Measurements from ENCODE around the gene TBC1D1. TPM values are rescaled to one million over a fixed set of nuclear protein-coding genes. Genes with fewer than 3 reads are reported as not detected.

Gene TBC1D1
- total RNA-seq, 1 experiment from 2014 or later: 42.6 TPM

GRCh38 chr4:37948542-37948941 lies 57.7 kb downstream of the TBC1D1 start:
- intact Hi-C loops (cut with micrococcal nuclease; ENCODE audit: unreplicated experiment): no loop called here
- Histone ChIP-seq H3K9me3 (ENCODE audit: low read depth, low read length, poor library complexity, severe bottlenecking) (no peaks in the 10 kb centered on the region), H3K36me3 (ENCODE audit: insufficient read depth, low read length, poor library complexity, severe bottlenecking) (no peaks in the 10 kb centered on the region), H3K4me3 (ENCODE audit: low read depth, low read length, poor library complexity, severe bottlenecking) (no peak overlapping the region), H3K27ac (ENCODE audit: low read depth, low read length, poor library complexity, severe bottlenecking) (no peak overlapping the region), H3K4me1 (ENCODE audit: insufficient read depth, low read length, poor library complexity, severe bottlenecking) (no peaks in the 10 kb centered on the region), H3K27me3 (replicated peaks; ENCODE audit: insufficient read depth, low read depth, low read length, poor library complexity) (no peaks in the 10 kb centered on the region)
- POLR2A ChIA-PET (ENCODE audit: low non-redundant PET): no interaction called here
- TF ChIP-seq CTCF (conservative IDR thresholded peaks at IDR 0.05; ENCODE audit: low read depth, low read length) (no peak), EZH2 (IDR thresholded peaks at IDR 0.05; ENCODE audit: borderline replicate concordance, low read depth, low read length, poor library complexity, severe bottlenecking) (no peak)
- CTCF ChIA-PET: no interaction called here
- no peak for DNase-seq (ENCODE audit: low spot score)
- BruUV-seq (replicated peaks): no TSS peak

GRCh38 chr4:37949636-37950426 lies 58.9 kb downstream of the TBC1D1 start:
- intact Hi-C loops (cut with micrococcal nuclease; ENCODE audit: unreplicated experiment): no loop called here
- H3K9me3 ChIP-seq (ENCODE audit: low read depth, low read length, poor library complexity, severe bottlenecking): no peaks in the 10 kb centered on the region
- no TSS peak for BruUV-seq (replicated peaks)
- no peak for TF ChIP-seq CTCF (conservative IDR thresholded peaks at IDR 0.05; ENCODE audit: low read depth, low read length)
- TF ChIP-seq EZH2 (IDR thresholded peaks at IDR 0.05; ENCODE audit: borderline replicate concordance, low read depth, low read length, poor library complexity, severe bottlenecking): no peak
- H3K4me1 ChIP-seq (ENCODE audit: insufficient read depth, low read length, poor library complexity, severe bottlenecking): no peaks in the 10 kb centered on the region
- H3K27me3 ChIP-seq (replicated peaks; ENCODE audit: insufficient read depth, low read depth, low read length, poor library complexity): no peaks in the 10 kb centered on the region
- no peak for DNase-seq (ENCODE audit: low spot score)
- no peaks in the 10 kb centered on the region for H3K36me3 ChIP-seq (ENCODE audit: insufficient read depth, low read length, poor library complexity, severe bottlenecking)
- POLR2A ChIA-PET (ENCODE audit: low non-redundant PET): no interaction called here
- CTCF ChIA-PET: no interaction called here
- no peak overlapping the region for H3K4me3 ChIP-seq (ENCODE audit: low read depth, low read length, poor library complexity, severe bottlenecking)
- no peak overlapping the region for H3K27ac ChIP-seq (ENCODE audit: low read depth, low read length, poor library complexity, severe bottlenecking)

DNA sequence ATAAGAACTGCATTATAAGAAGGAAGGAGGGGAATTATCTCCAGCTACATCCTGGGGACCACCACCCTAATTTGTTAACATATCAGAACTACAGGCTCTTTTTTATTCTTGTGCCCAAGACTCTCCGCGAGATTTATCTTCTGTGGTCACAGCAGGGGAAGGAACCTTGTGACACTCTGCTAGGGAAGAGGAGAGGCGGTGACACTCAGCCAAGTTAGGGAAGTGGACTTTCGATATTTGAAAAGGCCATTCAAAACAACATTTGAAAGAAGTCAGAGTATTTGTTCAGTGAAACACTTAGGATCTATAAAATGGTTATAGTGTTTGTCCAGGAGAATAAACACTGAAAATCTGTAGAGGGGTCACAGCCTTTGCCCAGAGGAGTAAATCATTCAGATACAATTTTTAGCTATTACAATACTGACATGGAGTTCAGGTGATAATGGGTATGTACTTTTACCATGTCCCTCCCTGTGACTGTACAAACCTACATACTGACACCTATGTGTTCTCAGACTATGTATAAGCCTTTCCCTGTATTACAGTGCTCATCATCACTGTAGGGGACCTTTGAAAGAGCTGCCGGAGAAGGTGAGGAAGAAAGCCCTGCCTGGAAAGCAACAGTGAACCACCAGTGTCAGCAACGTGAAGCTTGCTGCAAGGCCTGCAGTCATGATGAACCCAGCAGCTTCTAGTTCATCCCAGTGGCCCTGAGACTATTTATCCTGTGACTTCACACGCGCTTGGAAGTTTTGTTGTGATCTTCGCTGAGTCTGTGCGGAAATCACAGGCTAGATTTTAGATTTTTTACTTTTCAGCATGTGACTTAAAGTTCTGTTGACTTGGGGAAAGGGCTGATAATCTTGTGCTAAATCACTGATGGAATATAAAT lies 60.8 kb downstream of the TBC1D1 start:
- Histone ChIP-seq H3K4me1 (ENCODE audit: insufficient read depth, low read length, poor library complexity, severe bottlenecking) (no peaks in the 10 kb centered on the region), H3K27ac (ENCODE audit: low read depth, low read length, poor library complexity, severe bottlenecking) (no peak overlapping the region), H3K36me3 (ENCODE audit: insufficient read depth, low read length, poor library complexity, severe bottlenecking) (no peaks in the 10 kb centered on the region), H3K27me3 (replicated peaks; ENCODE audit: insufficient read depth, low read depth, low read length, poor library complexity) (no peaks in the 10 kb centered on the region), H3K9me3 (ENCODE audit: low read depth, low read length, poor library complexity, severe bottlenecking) (no peaks in the 10 kb centered on the region), H3K4me3 (ENCODE audit: low read depth, low read length, poor library complexity, severe bottlenecking) (no peak overlapping the region)
- no peak for DNase-seq (ENCODE audit: low spot score)
- ChIA-PET CTCF (no interaction called here), POLR2A (ENCODE audit: low non-redundant PET) (interaction anchor here (0.5 kb wide), 1 partner anchor 559 kb away, joined by 4 read pairs; no protein-coding TSS in a partner anchor)
- intact Hi-C loops (cut with micrococcal nuclease; ENCODE audit: unreplicated experiment): no loop called here
- BruUV-seq (replicated peaks): no TSS peak
- TF ChIP-seq EZH2 (IDR thresholded peaks at IDR 0.05; ENCODE audit: borderline replicate concordance, low read depth, low read length, poor library complexity, severe bottlenecking) (no peak), CTCF (conservative IDR thresholded peaks at IDR 0.05; ENCODE audit: low read depth, low read length) (no peak)
